Measurements from ENCODE around the gene TBC1D14.

GRCh38 chr4:6916069-6916586 lies 6.5 kb downstream of the TBC1D14 start:
- TF ChIP-seq, protein P1, sequence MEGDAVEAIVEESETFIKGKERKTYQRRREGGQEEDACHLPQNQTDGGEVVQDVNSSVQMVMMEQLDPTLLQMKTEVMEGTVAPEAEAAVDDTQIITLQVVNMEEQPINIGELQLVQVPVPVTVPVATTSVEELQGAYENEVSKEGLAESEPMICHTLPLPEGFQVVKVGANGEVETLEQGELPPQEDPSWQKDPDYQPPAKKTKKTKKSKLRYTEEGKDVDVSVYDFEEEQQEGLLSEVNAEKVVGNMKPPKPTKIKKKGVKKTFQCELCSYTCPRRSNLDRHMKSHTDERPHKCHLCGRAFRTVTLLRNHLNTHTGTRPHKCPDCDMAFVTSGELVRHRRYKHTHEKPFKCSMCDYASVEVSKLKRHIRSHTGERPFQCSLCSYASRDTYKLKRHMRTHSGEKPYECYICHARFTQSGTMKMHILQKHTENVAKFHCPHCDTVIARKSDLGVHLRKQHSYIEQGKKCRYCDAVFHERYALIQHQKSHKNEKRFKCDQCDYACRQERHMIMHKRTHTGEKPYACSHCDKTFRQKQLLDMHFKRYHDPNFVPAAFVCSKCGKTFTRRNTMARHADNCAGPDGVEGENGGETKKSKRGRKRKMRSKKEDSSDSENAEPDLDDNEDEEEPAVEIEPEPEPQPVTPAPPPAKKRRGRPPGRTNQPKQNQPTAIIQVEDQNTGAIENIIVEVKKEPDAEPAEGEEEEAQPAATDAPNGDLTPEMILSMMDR (conservative IDR thresholded peaks at IDR 0.05; ENCODE audit: low read length) = no peak
- no peak for TF ChIP-seq EZH2phosphoT487 (IDR thresholded peaks at IDR 0.05; ENCODE audit: borderline replicate concordance)

Measured in Loucy (cell line).